Keratinocyte (primary cell): Measurements from ENCODE around the gene MS4A8.

Source experiments
- EZH2 ChIP-seq: IDR thresholded peaks from one replicate; pipeline ENCODE4 v1.6.1; 2012; ENCODE audit warnings: inconsistent platforms, mild to moderate bottlenecking, low read length, moderate library complexity
- TF ChIP-seq, protein P1 (sequence below), 3 experiments: IDR thresholded peaks in 1 of 3; conservative IDR thresholded peaks in 1 of 3; optimal IDR thresholded peaks in 1 of 3; 2 replicates in 2 of 3; 3 replicates in 1 of 3; pipeline versions ENCODE3 to v1.5.1; 2011; ENCODE audit warnings: low read length in 3 of 3, mild to moderate bottlenecking in 3 of 3, moderate library complexity in 2 of 3, control low read depth in 1 of 3, inconsistent platforms in 1 of 3; ENCODE audit not compliant: insufficient read depth in 2 of 3; ENCODE audit errors: extremely low read depth in 1 of 3

DNA sequence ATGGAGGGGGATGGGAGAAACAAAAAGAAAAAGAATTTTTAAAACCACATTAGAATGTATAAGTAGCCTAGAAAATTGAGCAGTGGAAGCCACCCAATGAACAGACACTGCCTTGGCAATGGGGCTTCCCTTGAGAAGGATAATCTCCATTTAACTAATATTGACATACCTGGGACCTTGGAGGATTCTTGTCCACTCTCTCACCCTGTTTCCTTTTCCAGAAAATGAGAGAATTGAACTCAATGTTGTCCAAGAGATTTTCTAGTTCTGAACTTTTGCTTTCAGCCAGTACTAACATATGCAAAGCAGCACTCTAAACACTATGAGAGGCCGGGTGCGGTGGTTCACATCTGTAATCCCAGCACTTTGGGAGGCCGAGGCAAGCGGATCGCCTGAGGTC is 524 bp downstream of the MS4A8 start:
- TF ChIP-seq, protein P1, sequence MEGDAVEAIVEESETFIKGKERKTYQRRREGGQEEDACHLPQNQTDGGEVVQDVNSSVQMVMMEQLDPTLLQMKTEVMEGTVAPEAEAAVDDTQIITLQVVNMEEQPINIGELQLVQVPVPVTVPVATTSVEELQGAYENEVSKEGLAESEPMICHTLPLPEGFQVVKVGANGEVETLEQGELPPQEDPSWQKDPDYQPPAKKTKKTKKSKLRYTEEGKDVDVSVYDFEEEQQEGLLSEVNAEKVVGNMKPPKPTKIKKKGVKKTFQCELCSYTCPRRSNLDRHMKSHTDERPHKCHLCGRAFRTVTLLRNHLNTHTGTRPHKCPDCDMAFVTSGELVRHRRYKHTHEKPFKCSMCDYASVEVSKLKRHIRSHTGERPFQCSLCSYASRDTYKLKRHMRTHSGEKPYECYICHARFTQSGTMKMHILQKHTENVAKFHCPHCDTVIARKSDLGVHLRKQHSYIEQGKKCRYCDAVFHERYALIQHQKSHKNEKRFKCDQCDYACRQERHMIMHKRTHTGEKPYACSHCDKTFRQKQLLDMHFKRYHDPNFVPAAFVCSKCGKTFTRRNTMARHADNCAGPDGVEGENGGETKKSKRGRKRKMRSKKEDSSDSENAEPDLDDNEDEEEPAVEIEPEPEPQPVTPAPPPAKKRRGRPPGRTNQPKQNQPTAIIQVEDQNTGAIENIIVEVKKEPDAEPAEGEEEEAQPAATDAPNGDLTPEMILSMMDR (optimal IDR thresholded peaks at IDR 0.05 in 1 of 3, IDR thresholded peaks at IDR 0.05 in 1 of 3, conservative IDR thresholded peaks at IDR 0.05 in 1 of 3; ENCODE audit: extremely low read depth in 1 of 3, insufficient read depth in 2 of 3, low read length in 3 of 3): no peak
- no peak for TF ChIP-seq EZH2
